ENCODE data around the gene STK32B.

The STK32B gene

DNA sequence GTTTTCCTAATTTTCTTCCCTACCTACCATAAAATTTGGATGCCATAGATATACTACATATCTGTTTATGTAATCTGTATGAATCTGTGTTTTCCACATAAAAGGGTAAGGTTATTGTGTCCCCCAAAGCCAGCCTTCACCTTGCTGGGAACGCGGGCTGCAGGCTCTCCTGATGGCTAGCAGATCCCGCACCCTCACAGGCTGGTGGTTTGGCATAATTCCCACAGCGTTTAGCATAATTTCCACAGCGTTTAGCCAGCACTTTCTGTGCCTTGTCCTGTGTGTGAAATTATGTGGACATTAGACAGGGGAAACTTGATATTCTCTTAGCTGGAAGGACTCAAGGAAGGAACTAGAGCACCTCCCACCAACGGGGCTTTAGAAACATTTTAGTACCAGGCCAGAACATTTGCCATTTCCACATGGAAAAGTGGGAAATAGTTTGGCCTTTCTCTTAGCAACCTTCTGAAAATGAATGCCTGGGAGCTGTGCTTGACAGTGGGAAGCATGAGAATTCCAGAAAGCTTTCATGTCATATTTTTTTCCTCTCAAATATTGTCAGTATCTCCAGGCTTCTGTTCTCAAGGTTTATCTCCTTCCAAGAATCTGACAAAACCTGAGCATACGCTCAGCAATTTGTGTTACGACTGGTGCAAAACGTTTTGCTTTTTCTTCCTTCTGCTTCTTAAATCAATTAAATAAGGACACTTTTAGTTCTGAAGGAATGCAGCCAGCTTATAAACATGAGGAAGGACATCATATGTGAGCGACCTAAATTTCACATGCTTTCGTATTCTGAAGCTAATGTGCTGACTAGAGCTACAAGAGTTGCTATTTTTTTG is 67.9 kb downstream of the STK32B start:
- DNase-seq (ENCODE audit: low read depth) = no peak
- TF ChIP-seq, protein P1, sequence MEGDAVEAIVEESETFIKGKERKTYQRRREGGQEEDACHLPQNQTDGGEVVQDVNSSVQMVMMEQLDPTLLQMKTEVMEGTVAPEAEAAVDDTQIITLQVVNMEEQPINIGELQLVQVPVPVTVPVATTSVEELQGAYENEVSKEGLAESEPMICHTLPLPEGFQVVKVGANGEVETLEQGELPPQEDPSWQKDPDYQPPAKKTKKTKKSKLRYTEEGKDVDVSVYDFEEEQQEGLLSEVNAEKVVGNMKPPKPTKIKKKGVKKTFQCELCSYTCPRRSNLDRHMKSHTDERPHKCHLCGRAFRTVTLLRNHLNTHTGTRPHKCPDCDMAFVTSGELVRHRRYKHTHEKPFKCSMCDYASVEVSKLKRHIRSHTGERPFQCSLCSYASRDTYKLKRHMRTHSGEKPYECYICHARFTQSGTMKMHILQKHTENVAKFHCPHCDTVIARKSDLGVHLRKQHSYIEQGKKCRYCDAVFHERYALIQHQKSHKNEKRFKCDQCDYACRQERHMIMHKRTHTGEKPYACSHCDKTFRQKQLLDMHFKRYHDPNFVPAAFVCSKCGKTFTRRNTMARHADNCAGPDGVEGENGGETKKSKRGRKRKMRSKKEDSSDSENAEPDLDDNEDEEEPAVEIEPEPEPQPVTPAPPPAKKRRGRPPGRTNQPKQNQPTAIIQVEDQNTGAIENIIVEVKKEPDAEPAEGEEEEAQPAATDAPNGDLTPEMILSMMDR (conservative IDR thresholded peaks at IDR 0.05; ENCODE audit: low read depth, low read length) = no peak
- H3K4me3 ChIP-seq (ENCODE audit: low read depth, low read length) = no peak overlapping the region

DNA sequence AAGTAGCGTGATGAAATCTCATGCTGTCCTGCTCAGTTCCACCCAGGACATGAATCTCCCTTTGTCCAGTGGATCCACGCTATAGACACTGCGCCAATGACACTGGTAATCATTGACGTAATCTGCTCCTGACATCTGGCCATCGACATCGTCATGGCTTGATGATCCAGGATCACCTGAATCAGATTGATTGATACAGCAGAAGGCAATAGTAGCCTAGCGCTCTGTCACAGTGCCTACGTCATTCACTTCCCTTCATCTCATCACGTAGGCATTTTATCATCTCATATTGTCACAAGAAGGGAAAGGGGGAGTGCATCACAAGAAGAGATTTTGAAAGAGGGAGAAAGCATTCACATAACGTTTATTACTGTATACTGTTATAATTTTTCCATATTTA is 68.8 kb downstream of the STK32B start:
- DNase-seq (ENCODE audit: low read depth) = no peak
- no peak overlapping the region for H3K4me3 ChIP-seq (ENCODE audit: low read depth, low read length)
- TF ChIP-seq, protein P1 (conservative IDR thresholded peaks at IDR 0.05; ENCODE audit: low read depth, low read length) = no peak

DNA sequence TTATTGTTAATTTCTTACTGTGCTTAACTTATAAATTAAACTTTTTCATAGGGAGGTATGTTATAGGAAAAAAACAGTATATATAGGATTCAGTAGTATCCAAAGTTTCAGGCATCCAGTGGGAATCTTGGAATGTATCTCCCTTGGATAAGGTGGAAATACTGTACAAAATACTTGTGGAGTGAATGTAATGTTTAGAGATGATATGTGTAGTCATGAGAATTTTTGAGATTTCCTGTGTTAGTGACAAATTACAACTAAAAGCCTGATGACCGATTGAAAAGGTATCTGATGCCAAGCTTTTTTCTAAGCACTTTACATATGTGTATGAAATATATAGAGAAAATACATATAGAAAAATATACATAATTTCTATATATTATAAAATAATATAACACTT is 69.2 kb downstream of the STK32B start:
- TF ChIP-seq, protein P1 (conservative IDR thresholded peaks at IDR 0.05; ENCODE audit: low read depth, low read length) = no peak
- H3K4me3 ChIP-seq (ENCODE audit: low read depth, low read length) = no peak overlapping the region
- no peak for DNase-seq (ENCODE audit: low read depth)

DNA sequence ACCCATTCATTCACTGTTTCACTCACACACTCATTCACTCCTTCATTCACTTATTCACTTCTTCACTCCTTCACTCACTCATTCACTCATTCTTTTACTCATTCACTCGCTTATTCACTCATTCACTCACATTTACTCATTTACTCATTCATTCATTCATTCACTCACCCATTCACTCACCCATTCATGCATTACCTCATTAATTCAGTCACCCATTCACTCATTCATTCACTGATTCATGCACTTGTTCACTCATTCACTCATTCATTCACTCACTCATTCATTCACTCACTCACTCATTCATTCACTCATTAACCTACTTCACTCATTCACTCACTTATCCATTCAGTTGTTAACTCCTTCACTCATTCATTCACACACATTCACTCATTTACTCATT is 70.8 kb downstream of the STK32B start:
- TF ChIP-seq, protein P1 (conservative IDR thresholded peaks at IDR 0.05; ENCODE audit: low read depth, low read length) = no peak
- H3K4me3 ChIP-seq (ENCODE audit: low read depth, low read length) = no peak overlapping the region
- no peak for DNase-seq (ENCODE audit: low read depth)

DNA sequence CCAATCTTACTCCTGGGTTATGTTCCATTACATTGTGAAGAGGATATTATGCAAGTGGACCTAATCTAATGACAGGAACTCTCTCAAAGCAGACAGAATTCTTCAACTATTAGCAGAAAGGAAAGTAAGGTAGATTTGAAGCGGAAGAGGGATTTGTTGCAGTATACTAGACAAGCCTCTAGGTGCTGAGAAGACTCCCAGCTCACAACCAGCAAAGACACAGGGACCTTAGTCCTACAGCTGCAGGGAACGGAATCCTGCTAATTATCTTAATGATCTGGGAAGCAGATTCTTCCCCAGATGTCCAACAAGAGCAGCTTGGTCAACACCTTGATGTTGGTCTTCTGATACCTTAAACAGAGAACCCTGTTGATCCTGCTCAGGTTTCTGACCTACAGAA is 73.6 kb downstream of the STK32B start:
- H3K4me3 ChIP-seq (ENCODE audit: low read depth, low read length) = no peak overlapping the region
- TF ChIP-seq, protein P1 (conservative IDR thresholded peaks at IDR 0.05; ENCODE audit: low read depth, low read length) = no peak
- DNase-seq (ENCODE audit: low read depth) = no peak

DNA sequence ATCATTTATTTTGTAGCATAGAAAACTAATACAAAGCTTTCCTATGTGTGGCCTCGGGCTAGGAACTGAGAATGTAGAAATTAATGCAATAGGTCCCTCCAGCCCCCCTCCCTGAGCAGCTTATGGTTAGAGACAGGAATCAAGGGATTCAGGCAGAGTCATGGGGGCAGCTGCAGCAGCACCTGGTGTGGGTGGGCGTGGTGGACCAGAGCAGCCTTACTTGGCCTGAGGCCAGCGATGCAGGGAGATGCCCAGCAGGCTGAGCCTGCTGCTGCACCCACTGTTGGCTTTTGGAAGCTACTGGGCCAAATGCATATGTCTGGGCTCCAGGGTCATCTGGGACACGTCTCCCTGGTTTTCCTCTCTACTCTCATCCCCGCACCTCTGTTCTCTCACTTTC is 74.0 kb downstream of the STK32B start:
- TF ChIP-seq, protein P1 (conservative IDR thresholded peaks at IDR 0.05; ENCODE audit: low read depth, low read length) = no peak
- H3K4me3 ChIP-seq (ENCODE audit: low read depth, low read length) = no peak overlapping the region
- DNase-seq (ENCODE audit: low read depth) = no peak

DNA sequence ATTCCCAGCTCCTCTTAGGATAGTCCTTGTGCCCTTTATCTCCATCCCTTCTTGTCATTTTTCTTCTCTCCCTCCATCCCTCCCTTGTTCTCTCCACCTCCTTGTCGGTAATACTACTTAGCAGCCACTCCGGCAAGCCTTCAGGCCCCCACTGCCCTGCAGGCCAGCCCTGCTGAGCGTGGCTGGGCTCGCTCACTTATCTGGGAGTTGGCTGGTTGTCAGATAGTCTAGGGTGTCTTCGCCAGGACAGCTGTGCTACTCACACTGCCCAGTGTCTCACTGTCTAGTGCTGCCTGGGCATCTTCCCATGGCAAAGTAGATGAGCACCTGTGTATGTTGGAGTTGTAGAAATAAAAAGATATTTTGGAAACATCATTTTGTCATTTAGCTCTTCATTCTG is 75.0 kb downstream of the STK32B start:
- TF ChIP-seq, protein P1 (conservative IDR thresholded peaks at IDR 0.05; ENCODE audit: low read depth, low read length) = no peak
- no peak for DNase-seq (ENCODE audit: low read depth)
- no peak overlapping the region for H3K4me3 ChIP-seq (ENCODE audit: low read depth, low read length)
